Prostate gland (tissue), 2 donors: ENCODE measurements around the gene ELN.

Source experiments
- CTCF ChIP-seq, 4 experiments: fragments of 200-600 bp in 2 of 4; fragments of 450-650 bp in 2 of 4; sonication (generic) in 2 of 4; IDR thresholded peaks; 1 replicate in 3 of 4; 2 replicates in 1 of 4; pipeline ENCODE4 v1.5.1; 2016 to 2019; ENCODE audit warnings: antibody characterized with exemption in 4 of 4, mild to moderate bottlenecking in 2 of 4, moderate library complexity in 2 of 4
- POLR2A ChIP-seq: fragments of 450-650 bp; IDR thresholded peaks from one replicate; pipeline ENCODE4 v1.6.1; 2016; ENCODE audit warnings: antibody characterized with exemption, mild to moderate bottlenecking
- POLR2AphosphoS5 ChIP-seq: sonication (generic); formaldehyde crosslinking; IDR thresholded peaks from one replicate; pipeline ENCODE4 v1.6.1; 2017; ENCODE audit warnings: antibody characterized with exemption

GRCh38 chr7:74048999-74049599 lies 21.1 kb downstream of the ELN start:
- no peak for TF ChIP-seq CTCF (IDR thresholded peaks at IDR 0.05)
- TF ChIP-seq POLR2A, result no peak
- no peak for TF ChIP-seq POLR2AphosphoS5
